Endothelial cell of umbilical vein (primary cell): ENCODE results near the gene TMEM181.

ENCODE experiments used
- MYC ChIP-seq: IDR thresholded peaks from one replicate; pipeline ENCODE4 v1.6.1; 2011; ENCODE audit warnings: mild to moderate bottlenecking, low read depth, low read length
- POLR2AphosphoS5 ChIP-seq: IDR thresholded peaks from 2 replicates; pipeline ENCODE4 v1.6.1; 2012; ENCODE audit warnings: low read depth, mild to moderate bottlenecking, control low read depth, low read length, moderate library complexity; ENCODE audit not compliant: insufficient read depth
- TF ChIP-seq, protein P1 (sequence below), 2 donors: IDR thresholded peaks; 1 replicate in 1 of 2; 2 replicates in 1 of 2; pipeline ENCODE4 v1.5.1; 2011; ENCODE audit warnings: low read length in 2 of 2, mild to moderate bottlenecking in 2 of 2, moderate library complexity in 2 of 2, control low read depth in 1 of 2, inconsistent platforms in 1 of 2, low read depth in 1 of 2; ENCODE audit not compliant: insufficient read depth in 1 of 2; ENCODE audit errors: extremely low read depth in 1 of 2

DNA sequence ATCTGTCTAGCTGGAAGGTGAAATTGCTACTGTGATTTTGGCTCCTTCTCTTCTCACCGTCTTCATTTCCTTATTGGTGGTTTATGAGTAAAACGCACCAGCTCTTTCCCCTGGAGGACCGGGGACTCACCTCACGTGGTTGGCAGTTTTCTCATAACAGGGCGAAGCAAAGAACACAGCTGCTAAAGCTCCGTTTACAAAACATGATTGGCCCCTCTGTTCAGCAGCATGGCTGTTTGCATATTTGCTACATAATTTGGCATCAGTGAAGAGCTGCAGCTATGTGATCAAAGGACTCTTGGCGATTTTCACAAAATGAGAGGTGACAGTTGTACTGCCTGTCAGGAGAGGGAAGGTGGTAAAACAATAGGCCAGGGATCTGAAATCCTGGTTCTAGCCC is 20.5 kb upstream of the TMEM181 start:
- TF ChIP-seq POLR2AphosphoS5 (no peak), MYC (no peak)
- TF ChIP-seq, protein P1, sequence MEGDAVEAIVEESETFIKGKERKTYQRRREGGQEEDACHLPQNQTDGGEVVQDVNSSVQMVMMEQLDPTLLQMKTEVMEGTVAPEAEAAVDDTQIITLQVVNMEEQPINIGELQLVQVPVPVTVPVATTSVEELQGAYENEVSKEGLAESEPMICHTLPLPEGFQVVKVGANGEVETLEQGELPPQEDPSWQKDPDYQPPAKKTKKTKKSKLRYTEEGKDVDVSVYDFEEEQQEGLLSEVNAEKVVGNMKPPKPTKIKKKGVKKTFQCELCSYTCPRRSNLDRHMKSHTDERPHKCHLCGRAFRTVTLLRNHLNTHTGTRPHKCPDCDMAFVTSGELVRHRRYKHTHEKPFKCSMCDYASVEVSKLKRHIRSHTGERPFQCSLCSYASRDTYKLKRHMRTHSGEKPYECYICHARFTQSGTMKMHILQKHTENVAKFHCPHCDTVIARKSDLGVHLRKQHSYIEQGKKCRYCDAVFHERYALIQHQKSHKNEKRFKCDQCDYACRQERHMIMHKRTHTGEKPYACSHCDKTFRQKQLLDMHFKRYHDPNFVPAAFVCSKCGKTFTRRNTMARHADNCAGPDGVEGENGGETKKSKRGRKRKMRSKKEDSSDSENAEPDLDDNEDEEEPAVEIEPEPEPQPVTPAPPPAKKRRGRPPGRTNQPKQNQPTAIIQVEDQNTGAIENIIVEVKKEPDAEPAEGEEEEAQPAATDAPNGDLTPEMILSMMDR (IDR thresholded peaks at IDR 0.05; ENCODE audit: extremely low read depth in 1 of 2, insufficient read depth in 1 of 2, low read depth in 1 of 2, low read length in 2 of 2), result no peak
